Mucosa of descending colon (tissue), 3 donors: ENCODE data around the gene KRT73. TPM values are rescaled to one million over a fixed set of nuclear protein-coding genes. Genes with fewer than 3 reads are reported as not detected.

ENCODE experiments used
- ATAC-seq: fragments of 200-7000 bp; cut with Tn5 transposase; one replicate; pipeline ENCODE4 v1.9.1; 2020; ENCODE audit warnings: mild to moderate bottlenecking, moderate library complexity
- DNase-seq, 3 donors: peaks; one replicate each; pipeline ENCODE4 v3.0.0-alpha.2; 2020
- H3K36me3 ChIP-seq: fragments of 200-600 bp; one replicate; pipeline ENCODE4 v1.8.0; 2021; ENCODE audit warnings: low read depth, mild to moderate bottlenecking
- H3K4me1 ChIP-seq: fragments of 200-600 bp; one replicate; pipeline ENCODE4 v1.8.0; 2021; ENCODE audit warnings: low read depth, mild to moderate bottlenecking
- H3K4me3 ChIP-seq: fragments of 200-600 bp; one replicate; pipeline ENCODE4 v1.8.0; 2021; ENCODE audit warnings: mild to moderate bottlenecking
- H3K9me3 ChIP-seq: fragments of 200-600 bp; one replicate; pipeline ENCODE4 v1.8.0; 2021; ENCODE audit warnings: mild to moderate bottlenecking
- CTCF ChIP-seq: fragments of 200-600 bp; IDR thresholded peaks from one replicate; pipeline ENCODE4 v1.8.0; 2022; ENCODE audit warnings: antibody characterized with exemption, mild to moderate bottlenecking
- intact Hi-C, 2 donors: fragments of 100-400 bp; cut with DNase I in 1 of 2; cut with micrococcal nuclease in 1 of 2; formaldehyde crosslinking; loops; one replicate each; pipeline versions ENCODE4 v1.11.0 to v1.11.1; 2022; cut with DNase I, micrococcal nuclease
- total RNA-seq, 3 donors: library from RNA; stranded (reverse); fragmentation: NEBNext Ultra II Directional in 2 of 3; extraction: Animal tissue kit (Norgen Biotek cat#: 25700) in 2 of 3; gene quantifications; one replicate each; pipeline versions ENCODE4 v1.2.1 to v1.2.4, GENCODE V29; 2021 to 2023
- donor health status: DM: no; HTN: no; CAD: no; lungs with moderate emphysema.
- donor health status: DM: no; HTN: no; CAD: no.
- donor health status: DM: no; HTN: yes; CAD: no.

The KRT73 gene
- total RNA-seq, 3 donors from 2014 or later = not detected

- Histone ChIP-seq H3K4me1 (no peaks in the 10 kb centered on the region), H3K36me3 (no peaks in the 10 kb centered on the region), H3K9me3 (no peaks in the 10 kb centered on the region), H3K4me3 (no peak overlapping the region)
- no peak for TF ChIP-seq CTCF
- DNase-seq = no peak
- intact Hi-C loops = no loop called here
- ATAC-seq = no peak
Measured at GRCh38 chr12:52641468-52641867, 23.1 kb upstream of the KRT73 start.

DNA sequence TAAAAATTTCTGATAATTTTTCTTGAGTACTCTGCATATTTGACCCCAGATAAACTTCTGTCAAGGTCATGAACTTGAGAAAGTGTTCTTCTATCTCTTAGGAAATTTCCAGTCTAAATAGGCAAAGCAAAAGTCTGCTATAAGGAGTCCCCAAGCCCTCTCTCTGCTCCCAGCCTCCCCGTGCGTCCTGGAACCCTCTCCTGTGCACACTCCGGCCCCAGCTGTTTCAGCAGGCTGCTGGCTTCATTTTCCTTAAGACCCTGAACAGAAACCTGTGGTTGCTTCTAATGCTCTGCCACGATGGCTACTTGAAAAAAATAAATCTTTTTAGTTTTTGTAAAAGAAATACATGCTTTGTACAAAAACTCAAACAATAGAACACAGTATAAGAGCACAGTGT, 18.9 kb upstream of the KRT73 start:
- no peak for TF ChIP-seq CTCF

DNA sequence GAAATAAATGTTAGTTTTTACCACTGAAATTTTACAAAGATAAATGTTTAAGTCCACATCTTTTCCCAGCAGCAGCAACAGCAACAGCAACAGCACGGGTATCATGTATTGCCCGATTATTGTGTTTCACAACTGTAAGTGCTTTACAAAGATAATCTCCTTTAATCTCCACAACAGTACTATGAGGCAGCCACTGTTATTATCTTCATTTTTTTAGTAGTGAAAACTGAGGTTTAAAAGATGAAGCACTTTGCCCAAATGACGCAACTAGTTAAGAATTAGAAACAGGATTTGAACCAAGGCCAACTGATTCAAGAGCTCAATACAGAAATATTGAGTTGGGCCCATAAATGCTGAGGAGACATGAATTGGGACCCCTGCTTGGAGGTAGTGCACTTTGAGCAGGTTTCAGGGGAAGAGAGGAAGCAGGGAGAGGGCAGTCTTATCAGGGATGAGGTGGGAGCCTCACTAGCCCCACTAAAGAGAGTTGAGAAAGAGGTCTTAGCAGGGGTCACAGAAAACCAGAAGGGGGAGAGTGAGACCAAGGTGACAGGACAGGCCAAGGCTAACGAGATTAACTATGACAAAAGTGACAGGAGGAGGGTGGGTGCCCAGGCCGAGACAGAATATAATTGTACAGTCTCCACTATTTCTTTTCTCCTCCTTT, 18.4 kb upstream of the KRT73 start:
- H3K36me3 ChIP-seq = no peaks in the 10 kb centered on the region
- no peak for TF ChIP-seq CTCF
- no peaks in the 10 kb centered on the region for H3K4me1 ChIP-seq
- no peak for DNase-seq
- no peaks in the 10 kb centered on the region for H3K9me3 ChIP-seq
- intact Hi-C loops = no loop called here
- ATAC-seq = no peak
- H3K4me3 ChIP-seq = no peak overlapping the region

More for the DNA sequence above, 18.9 kb upstream of the KRT73 start:
- DNase-seq = no peak
- Histone ChIP-seq H3K4me3 (no peak overlapping the region), H3K4me1 (no peaks in the 10 kb centered on the region), H3K36me3 (no peaks in the 10 kb centered on the region), H3K9me3 (no peaks in the 10 kb centered on the region)
- intact Hi-C loops = no loop called here
- ATAC-seq = no peak

- Histone ChIP-seq H3K36me3 (no peaks in the 10 kb centered on the region), H3K4me1 (no peaks in the 10 kb centered on the region), H3K9me3 (no peaks in the 10 kb centered on the region), H3K4me3 (no peak overlapping the region)
- no peak for TF ChIP-seq CTCF
- intact Hi-C loops = no loop called here
- no peak for ATAC-seq
- DNase-seq = no peak
Measured at GRCh38 chr12:52636189-52636588, 17.8 kb upstream of the KRT73 start.

- DNase-seq = no peak
- intact Hi-C loops = no loop called here
- peak; percentile 11 for ATAC-seq
- TF ChIP-seq CTCF = no peak
- Histone ChIP-seq H3K9me3 (no peaks in the 10 kb centered on the region), H3K4me1 (no peaks in the 10 kb centered on the region), H3K36me3 (no peaks in the 10 kb centered on the region), H3K4me3 (no peak overlapping the region)
Measured at GRCh38 chr12:52634266-52635056, 16.1 kb upstream of the KRT73 start.
